ENCODE data around the gene ARHGAP40.

Gene ARHGAP40

GRCh38 chr20:38670786-38671185 lies 69.2 kb downstream of the ARHGAP40 start:
- DNase-seq (ENCODE audit: low read depth), result no peak
- TF ChIP-seq, protein P1, sequence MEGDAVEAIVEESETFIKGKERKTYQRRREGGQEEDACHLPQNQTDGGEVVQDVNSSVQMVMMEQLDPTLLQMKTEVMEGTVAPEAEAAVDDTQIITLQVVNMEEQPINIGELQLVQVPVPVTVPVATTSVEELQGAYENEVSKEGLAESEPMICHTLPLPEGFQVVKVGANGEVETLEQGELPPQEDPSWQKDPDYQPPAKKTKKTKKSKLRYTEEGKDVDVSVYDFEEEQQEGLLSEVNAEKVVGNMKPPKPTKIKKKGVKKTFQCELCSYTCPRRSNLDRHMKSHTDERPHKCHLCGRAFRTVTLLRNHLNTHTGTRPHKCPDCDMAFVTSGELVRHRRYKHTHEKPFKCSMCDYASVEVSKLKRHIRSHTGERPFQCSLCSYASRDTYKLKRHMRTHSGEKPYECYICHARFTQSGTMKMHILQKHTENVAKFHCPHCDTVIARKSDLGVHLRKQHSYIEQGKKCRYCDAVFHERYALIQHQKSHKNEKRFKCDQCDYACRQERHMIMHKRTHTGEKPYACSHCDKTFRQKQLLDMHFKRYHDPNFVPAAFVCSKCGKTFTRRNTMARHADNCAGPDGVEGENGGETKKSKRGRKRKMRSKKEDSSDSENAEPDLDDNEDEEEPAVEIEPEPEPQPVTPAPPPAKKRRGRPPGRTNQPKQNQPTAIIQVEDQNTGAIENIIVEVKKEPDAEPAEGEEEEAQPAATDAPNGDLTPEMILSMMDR (IDR thresholded peaks at IDR 0.05; ENCODE audit: low read depth, low read length, missing control alignments), result no peak

GRCh38 chr20:38671186-38671585 lies 69.6 kb downstream of the ARHGAP40 start:
- TF ChIP-seq, protein P1 (IDR thresholded peaks at IDR 0.05; ENCODE audit: low read depth, low read length, missing control alignments), result no peak
- no peak overlapping the region for H3K4me3 ChIP-seq (ENCODE audit: low read depth, low read length)
- DNase-seq (ENCODE audit: low read depth), result no peak

More at GRCh38 chr20:38670786-38671185, 69.2 kb downstream of the ARHGAP40 start:
- H3K4me3 ChIP-seq (ENCODE audit: low read depth, low read length), result no peak overlapping the region

DNA sequence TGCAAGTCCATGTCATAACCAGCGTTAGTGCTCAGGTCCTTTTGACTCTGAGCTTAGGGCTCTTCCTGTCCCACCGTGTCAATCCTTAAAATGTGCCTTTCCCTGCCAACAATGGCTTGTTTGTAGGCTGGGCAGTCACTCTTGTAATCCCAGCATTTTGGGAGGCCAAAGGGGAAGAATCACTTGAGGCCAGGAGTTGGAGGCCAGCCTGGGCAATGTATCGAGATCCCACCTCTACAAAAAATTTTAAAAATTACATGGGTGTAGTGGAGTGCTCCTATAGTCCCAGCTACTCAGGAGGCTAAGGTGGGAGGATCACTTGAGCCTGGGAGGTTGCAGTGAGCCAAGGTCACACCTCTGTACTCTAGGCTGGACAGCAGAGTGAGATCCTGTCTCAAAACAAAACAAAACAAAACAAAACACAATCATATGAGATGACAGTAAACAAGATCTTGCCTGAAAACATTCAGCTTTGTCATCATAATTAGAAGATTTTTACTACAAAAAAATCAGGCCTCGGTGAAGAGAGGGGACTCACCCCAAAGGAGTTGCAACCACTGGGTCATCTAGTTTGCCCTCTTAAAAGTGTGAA lies 70.2 kb downstream of the ARHGAP40 start:
- H3K4me3 ChIP-seq (ENCODE audit: low read depth, low read length), result no peak overlapping the region
- TF ChIP-seq, protein P1 (IDR thresholded peaks at IDR 0.05; ENCODE audit: low read depth, low read length, missing control alignments), result no peak
- DNase-seq (ENCODE audit: low read depth), result no peak

DNA sequence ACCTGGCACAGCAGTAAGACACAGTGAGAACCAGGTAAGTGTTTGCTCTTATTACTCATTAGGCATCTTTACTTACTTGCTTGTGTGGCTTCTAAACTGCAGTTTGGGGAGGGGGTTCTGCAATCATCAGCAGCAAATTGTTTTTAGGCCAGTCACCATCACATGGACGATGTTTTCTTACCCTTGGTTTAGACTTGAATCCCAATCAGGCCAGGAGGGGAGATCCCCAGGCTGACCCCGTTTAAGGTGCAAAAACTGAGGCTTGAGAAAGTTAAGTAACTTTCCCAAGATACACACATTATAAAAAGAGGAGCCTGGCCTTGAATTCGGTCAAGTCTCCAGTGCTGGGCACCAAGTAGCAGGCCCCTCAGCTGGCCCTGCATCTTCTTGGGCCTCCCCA lies 70.9 kb downstream of the ARHGAP40 start:
- no peak overlapping the region for H3K4me3 ChIP-seq (ENCODE audit: low read depth, low read length)
- TF ChIP-seq, protein P1 (IDR thresholded peaks at IDR 0.05; ENCODE audit: low read depth, low read length, missing control alignments), result no peak
- DNase-seq (ENCODE audit: low read depth), result no peak

- no peak for DNase-seq (ENCODE audit: low read depth)
- H3K4me3 ChIP-seq (ENCODE audit: low read depth, low read length), result no peak overlapping the region; the same call in 1 of the 2 replicates
These were observed 71.7 kb downstream of the ARHGAP40 start for GRCh38 chr20:38673261-38673660.

GRCh38 chr20:38673725-38674091 lies 72.1 kb downstream of the ARHGAP40 start:
- TF ChIP-seq, protein P1 (IDR thresholded peaks at IDR 0.05; ENCODE audit: low read depth, low read length, missing control alignments), result no peak
- DNase-seq (ENCODE audit: low read depth), result no peak
- peak overlapping the region; percentile 58 for H3K4me3 ChIP-seq (ENCODE audit: low read depth, low read length)

More at GRCh38 chr20:38673261-38673660, 71.7 kb downstream of the ARHGAP40 start:
- TF ChIP-seq, protein P1 (IDR thresholded peaks at IDR 0.05; ENCODE audit: low read depth, low read length, missing control alignments), result no peak
